Liver (tissue), 3 donors: ENCODE data around the gene PRSS33.

Experiments used
- GABPA ChIP-seq, 2 donors: IDR thresholded peaks in 1 of 2; conservative IDR thresholded peaks in 1 of 2; 2 replicates each; pipeline ENCODE4 v1.6.1; 2016; ENCODE audit warnings: antibody characterized with exemption in 2 of 2, mild to moderate bottlenecking in 1 of 2, moderate library complexity in 1 of 2
- RXRA ChIP-seq, 2 donors: IDR thresholded peaks; 2 replicates each; pipeline ENCODE4 v1.6.1; 2017 to 2018; ENCODE audit warnings: antibody characterized with exemption in 2 of 2, mild to moderate bottlenecking in 1 of 2
- TF ChIP-seq, protein P1 (sequence below): fragments of 150-350 bp; IDR thresholded peaks from 2 replicates; pipeline ENCODE4 v1.5.1; 2017; ENCODE audit warnings: improper control_type of control experiment, low read depth, low read length; ENCODE audit not compliant: missing input control
- TF ChIP-seq, protein P2 (sequence below): IDR thresholded peaks from 2 replicates; pipeline ENCODE4 v1.6.1; 2016; ENCODE audit warnings: antibody characterized with exemption
- TF ChIP-seq, protein P3 (sequence below): IDR thresholded peaks from 2 replicates; pipeline ENCODE4 v1.6.1; 2016; ENCODE audit warnings: antibody characterized with exemption
- TF ChIP-seq, protein P4 (sequence below): IDR thresholded peaks from 2 replicates; pipeline ENCODE4 v1.6.1; 2016; ENCODE audit warnings: antibody characterized with exemption, mild to moderate bottlenecking
- donor health status: healthy.
- donor health status: healthy.

DNA sequence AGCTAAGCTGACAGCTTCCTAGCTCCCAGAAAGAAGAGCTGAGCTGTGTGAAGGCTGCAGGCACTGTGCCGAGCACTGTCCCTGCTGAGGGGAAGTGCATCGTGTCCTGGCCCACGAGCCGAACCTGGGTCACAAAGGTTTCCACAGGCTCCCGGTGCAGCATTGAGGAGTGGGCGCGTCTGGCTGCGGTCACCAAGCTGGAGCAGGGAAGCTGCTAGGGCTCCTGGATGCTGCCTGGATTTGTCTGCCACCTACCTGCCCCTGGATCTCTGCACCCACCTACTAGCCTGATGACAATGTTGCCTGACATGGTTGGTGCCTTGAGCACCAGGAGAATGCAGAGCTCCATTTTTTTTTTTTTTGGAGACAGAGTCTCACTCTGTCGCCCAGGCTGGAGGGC, 41.4 kb downstream of the PRSS33 start:
- TF ChIP-seq, protein P1, sequence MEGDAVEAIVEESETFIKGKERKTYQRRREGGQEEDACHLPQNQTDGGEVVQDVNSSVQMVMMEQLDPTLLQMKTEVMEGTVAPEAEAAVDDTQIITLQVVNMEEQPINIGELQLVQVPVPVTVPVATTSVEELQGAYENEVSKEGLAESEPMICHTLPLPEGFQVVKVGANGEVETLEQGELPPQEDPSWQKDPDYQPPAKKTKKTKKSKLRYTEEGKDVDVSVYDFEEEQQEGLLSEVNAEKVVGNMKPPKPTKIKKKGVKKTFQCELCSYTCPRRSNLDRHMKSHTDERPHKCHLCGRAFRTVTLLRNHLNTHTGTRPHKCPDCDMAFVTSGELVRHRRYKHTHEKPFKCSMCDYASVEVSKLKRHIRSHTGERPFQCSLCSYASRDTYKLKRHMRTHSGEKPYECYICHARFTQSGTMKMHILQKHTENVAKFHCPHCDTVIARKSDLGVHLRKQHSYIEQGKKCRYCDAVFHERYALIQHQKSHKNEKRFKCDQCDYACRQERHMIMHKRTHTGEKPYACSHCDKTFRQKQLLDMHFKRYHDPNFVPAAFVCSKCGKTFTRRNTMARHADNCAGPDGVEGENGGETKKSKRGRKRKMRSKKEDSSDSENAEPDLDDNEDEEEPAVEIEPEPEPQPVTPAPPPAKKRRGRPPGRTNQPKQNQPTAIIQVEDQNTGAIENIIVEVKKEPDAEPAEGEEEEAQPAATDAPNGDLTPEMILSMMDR: no peak
- TF ChIP-seq RXRA (IDR thresholded peaks at IDR 0.05): no peak
- TF ChIP-seq, protein P2, sequence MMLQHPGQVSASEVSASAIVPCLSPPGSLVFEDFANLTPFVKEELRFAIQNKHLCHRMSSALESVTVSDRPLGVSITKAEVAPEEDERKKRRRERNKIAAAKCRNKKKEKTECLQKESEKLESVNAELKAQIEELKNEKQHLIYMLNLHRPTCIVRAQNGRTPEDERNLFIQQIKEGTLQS: no peak
- TF ChIP-seq GABPA (IDR thresholded peaks at IDR 0.05 in 1 of 2, conservative IDR thresholded peaks at IDR 0.05 in 1 of 2): no peak
- TF ChIP-seq, protein P3, sequence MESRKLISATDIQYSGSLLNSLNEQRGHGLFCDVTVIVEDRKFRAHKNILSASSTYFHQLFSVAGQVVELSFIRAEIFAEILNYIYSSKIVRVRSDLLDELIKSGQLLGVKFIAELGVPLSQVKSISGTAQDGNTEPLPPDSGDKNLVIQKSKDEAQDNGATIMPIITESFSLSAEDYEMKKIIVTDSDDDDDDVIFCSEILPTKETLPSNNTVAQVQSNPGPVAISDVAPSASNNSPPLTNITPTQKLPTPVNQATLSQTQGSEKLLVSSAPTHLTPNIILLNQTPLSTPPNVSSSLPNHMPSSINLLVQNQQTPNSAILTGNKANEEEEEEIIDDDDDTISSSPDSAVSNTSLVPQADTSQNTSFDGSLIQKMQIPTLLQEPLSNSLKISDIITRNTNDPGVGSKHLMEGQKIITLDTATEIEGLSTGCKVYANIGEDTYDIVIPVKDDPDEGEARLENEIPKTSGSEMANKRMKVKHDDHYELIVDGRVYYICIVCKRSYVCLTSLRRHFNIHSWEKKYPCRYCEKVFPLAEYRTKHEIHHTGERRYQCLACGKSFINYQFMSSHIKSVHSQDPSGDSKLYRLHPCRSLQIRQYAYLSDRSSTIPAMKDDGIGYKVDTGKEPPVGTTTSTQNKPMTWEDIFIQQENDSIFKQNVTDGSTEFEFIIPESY: no peak
- TF ChIP-seq, protein P4, sequence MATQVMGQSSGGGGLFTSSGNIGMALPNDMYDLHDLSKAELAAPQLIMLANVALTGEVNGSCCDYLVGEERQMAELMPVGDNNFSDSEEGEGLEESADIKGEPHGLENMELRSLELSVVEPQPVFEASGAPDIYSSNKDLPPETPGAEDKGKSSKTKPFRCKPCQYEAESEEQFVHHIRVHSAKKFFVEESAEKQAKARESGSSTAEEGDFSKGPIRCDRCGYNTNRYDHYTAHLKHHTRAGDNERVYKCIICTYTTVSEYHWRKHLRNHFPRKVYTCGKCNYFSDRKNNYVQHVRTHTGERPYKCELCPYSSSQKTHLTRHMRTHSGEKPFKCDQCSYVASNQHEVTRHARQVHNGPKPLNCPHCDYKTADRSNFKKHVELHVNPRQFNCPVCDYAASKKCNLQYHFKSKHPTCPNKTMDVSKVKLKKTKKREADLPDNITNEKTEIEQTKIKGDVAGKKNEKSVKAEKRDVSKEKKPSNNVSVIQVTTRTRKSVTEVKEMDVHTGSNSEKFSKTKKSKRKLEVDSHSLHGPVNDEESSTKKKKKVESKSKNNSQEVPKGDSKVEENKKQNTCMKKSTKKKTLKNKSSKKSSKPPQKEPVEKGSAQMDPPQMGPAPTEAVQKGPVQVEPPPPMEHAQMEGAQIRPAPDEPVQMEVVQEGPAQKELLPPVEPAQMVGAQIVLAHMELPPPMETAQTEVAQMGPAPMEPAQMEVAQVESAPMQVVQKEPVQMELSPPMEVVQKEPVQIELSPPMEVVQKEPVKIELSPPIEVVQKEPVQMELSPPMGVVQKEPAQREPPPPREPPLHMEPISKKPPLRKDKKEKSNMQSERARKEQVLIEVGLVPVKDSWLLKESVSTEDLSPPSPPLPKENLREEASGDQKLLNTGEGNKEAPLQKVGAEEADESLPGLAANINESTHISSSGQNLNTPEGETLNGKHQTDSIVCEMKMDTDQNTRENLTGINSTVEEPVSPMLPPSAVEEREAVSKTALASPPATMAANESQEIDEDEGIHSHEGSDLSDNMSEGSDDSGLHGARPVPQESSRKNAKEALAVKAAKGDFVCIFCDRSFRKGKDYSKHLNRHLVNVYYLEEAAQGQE: no peak
